ENCODE measurements around the gene ATP10B.
A peak's percentile ranks its signal among the peaks of the same experiment; 100 is the strongest.

Gene ATP10B

GRCh38 chr5:160685695-160686094 is 166.3 kb downstream of the ATP10B start:
- DNase-seq (ENCODE audit: low spot score) = peak; percentile 55

GRCh38 chr5:160685219-160685618 is 166.8 kb downstream of the ATP10B start:
- DNase-seq (ENCODE audit: low spot score) = no peak

GRCh38 chr5:160679567-160680309 is 172.3 kb downstream of the ATP10B start:
- DNase-seq (ENCODE audit: low spot score) = no peak

- peak; percentile 26 for DNase-seq (ENCODE audit: low spot score)
Measured at GRCh38 chr5:160675988-160676387, 176.0 kb downstream of the ATP10B start.

GRCh38 chr5:160674901-160675300 is 177.1 kb downstream of the ATP10B start:
- DNase-seq (ENCODE audit: low spot score) = no peak

GRCh38 chr5:160672521-160672920 is 179.5 kb downstream of the ATP10B start:
- no peak for DNase-seq (ENCODE audit: low spot score)

GRCh38 chr5:160668356-160668755 is 183.7 kb downstream of the ATP10B start:
- DNase-seq (ENCODE audit: low spot score) = no peak

GRCh38 chr5:160667160-160667559 is 184.9 kb downstream of the ATP10B start:
- no peak for DNase-seq (ENCODE audit: low spot score)

GRCh38 chr5:160665460-160665859 is 186.6 kb downstream of the ATP10B start:
- DNase-seq (ENCODE audit: low spot score) = no peak

GRCh38 chr5:160660132-160660531 is 191.9 kb downstream of the ATP10B start:
- DNase-seq (ENCODE audit: low spot score) = no peak

- no peak for DNase-seq (ENCODE audit: low spot score)
Measured at GRCh38 chr5:160657622-160658458, 194.2 kb downstream of the ATP10B start.

GRCh38 chr5:160657068-160657507 is 194.9 kb downstream of the ATP10B start:
- DNase-seq (ENCODE audit: low spot score) = peak; percentile 34

GRCh38 chr5:160655717-160656116 is 196.3 kb downstream of the ATP10B start:
- DNase-seq (ENCODE audit: low spot score) = no peak

GRCh38 chr5:160651692-160652645 is 200.0 kb downstream of the ATP10B start:
- DNase-seq (ENCODE audit: low spot score) = no peak

GRCh38 chr5:160649304-160649703 is 202.7 kb downstream of the ATP10B start:
- DNase-seq (ENCODE audit: low spot score) = peak; percentile 54

GRCh38 chr5:160646033-160646432 is 206.0 kb downstream of the ATP10B start:
- DNase-seq (ENCODE audit: low spot score) = no peak

GRCh38 chr5:160643616-160644240 is 208.3 kb downstream of the ATP10B start:
- no peak for DNase-seq (ENCODE audit: low spot score)

GRCh38 chr5:160641405-160641804 is 210.6 kb downstream of the ATP10B start:
- DNase-seq (ENCODE audit: low spot score) = no peak

- no peak for DNase-seq (ENCODE audit: low spot score)
Measured at GRCh38 chr5:160640406-160640805, 211.6 kb downstream of the ATP10B start.

- no peak for DNase-seq (ENCODE audit: low spot score)
Measured at GRCh38 chr5:160638161-160638742, 213.8 kb downstream of the ATP10B start.

All from HuH-7 (cell line).